Measurements from ENCODE around the gene PPP2R2C.

PPP2R2C gene

GRCh38 chr4:6347511-6348045, 124.8 kb downstream of the PPP2R2C start:
- no peak for DNase-seq (ENCODE audit: low spot score)

GRCh38 chr4:6346373-6347110, 125.9 kb downstream of the PPP2R2C start:
- no peak for DNase-seq (ENCODE audit: low spot score)

- DNase-seq (ENCODE audit: low spot score), result no peak
Measured at GRCh38 chr4:6345866-6346265, 126.5 kb downstream of the PPP2R2C start.

GRCh38 chr4:6345096-6345830, 127.2 kb downstream of the PPP2R2C start:
- no peak for DNase-seq (ENCODE audit: low spot score)

- no peak for DNase-seq (ENCODE audit: low spot score)
Measured at GRCh38 chr4:6343939-6344408, 128.4 kb downstream of the PPP2R2C start.

GRCh38 chr4:6342530-6343293, 129.7 kb downstream of the PPP2R2C start:
- DNase-seq (ENCODE audit: low spot score), result no peak

GRCh38 chr4:6341696-6342095, 130.7 kb downstream of the PPP2R2C start:
- DNase-seq (ENCODE audit: low spot score), result no peak

- DNase-seq (ENCODE audit: low spot score), result no peak
Measured at GRCh38 chr4:6340446-6341015, 131.9 kb downstream of the PPP2R2C start.

GRCh38 chr4:6339818-6340445, 132.5 kb downstream of the PPP2R2C start:
- no peak for DNase-seq (ENCODE audit: low spot score)

GRCh38 chr4:6338951-6339817, 133.2 kb downstream of the PPP2R2C start:
- no peak for DNase-seq (ENCODE audit: low spot score)

- DNase-seq (ENCODE audit: low spot score), result no peak
Measured at GRCh38 chr4:6338175-6338950, 134.1 kb downstream of the PPP2R2C start.

GRCh38 chr4:6337331-6337935, 135.0 kb downstream of the PPP2R2C start:
- DNase-seq (ENCODE audit: low spot score), result no peak

GRCh38 chr4:6336166-6336565, 136.2 kb downstream of the PPP2R2C start:
- no peak for DNase-seq (ENCODE audit: low spot score)

- DNase-seq (ENCODE audit: low spot score), result no peak
Measured at GRCh38 chr4:6335040-6335590, 137.3 kb downstream of the PPP2R2C start.

GRCh38 chr4:6334203-6334887, 138.1 kb downstream of the PPP2R2C start:
- DNase-seq (ENCODE audit: low spot score), result no peak

- DNase-seq (ENCODE audit: low spot score), result no peak
Measured at GRCh38 chr4:6333301-6334202, 138.9 kb downstream of the PPP2R2C start.

GRCh38 chr4:6332669-6333050, 139.8 kb downstream of the PPP2R2C start:
- DNase-seq (ENCODE audit: low spot score), result no peak

Data from germinal center (tissue), 1 donor.